Activated T-cell treated with anti-CD3 and anti-CD28 coated beads for 1 hour (primary cell): ENCODE results near the gene TMEM147.

Source experiments
- DNase-seq: peaks from one replicate; pipeline ENCODE4 v3.0.0-alpha.2; 2020; ENCODE audit warnings: low read depth

The TMEM147 gene

DNA sequence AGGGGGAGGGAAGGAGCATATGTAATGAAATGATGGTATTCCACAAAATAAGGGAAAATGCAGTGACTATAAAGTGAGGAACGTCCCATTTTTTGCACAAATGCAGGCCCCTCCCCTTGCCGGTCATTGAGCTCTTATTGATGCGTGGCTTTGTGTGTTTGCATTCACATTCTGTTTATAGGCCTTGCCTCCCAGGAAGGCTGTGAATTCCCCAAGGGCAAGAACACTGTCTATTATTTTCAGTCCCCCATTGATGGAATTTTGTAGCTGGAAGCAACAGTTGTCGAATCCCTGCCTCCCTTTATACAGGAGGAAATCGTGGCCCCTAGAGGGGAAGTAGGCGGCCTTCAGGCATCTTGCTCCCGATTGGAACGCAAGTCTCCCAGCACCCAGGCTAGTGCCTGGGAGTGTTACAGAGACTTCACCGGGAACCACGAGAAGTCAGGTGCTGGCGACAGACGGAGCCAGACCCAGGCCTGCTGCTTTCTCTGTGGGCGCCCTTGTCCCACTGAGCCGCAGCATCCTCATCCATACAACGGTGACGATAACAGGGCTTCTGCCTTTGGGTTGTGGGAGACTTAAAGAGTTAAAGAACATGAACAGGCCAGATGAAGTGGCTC lies 24.2 kb upstream of the TMEM147 start:
- no peak for DNase-seq

GRCh38 chr19:35522745-35523327 lies 22.6 kb upstream of the TMEM147 start:
- DNase-seq, result no peak

DNA sequence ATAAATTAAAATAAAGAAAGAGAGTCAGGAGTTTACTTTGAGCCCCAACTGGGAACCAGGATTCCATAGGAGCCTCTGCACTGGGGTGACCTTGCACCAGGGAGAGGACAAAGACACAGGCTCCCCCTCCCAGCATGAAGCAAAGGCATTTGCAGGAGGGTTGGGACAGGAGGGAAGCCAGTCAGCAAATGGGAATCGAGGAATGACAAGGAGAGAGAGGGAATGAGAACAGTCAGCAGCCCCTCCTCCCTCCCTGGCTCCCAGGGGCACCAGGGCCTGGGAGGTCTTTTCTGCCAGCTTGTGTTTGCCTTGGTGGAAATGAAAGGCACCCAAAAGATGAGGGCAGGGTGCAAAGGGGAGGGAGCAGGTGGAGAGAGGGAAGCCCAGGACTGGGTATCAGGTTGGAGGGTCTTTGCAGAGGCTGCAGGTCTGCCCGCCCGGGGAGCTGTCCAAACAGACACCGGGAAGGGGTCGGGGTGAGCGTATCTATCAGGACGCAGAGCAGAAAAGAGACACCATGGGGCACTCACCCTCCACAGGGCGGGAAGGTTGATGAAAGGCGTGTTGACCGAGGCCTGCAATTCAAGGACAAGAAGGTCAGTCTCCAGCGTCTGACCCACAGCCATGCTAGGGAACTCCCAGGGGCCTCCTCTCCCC lies 21.1 kb upstream of the TMEM147 start:
- no peak for DNase-seq

DNA sequence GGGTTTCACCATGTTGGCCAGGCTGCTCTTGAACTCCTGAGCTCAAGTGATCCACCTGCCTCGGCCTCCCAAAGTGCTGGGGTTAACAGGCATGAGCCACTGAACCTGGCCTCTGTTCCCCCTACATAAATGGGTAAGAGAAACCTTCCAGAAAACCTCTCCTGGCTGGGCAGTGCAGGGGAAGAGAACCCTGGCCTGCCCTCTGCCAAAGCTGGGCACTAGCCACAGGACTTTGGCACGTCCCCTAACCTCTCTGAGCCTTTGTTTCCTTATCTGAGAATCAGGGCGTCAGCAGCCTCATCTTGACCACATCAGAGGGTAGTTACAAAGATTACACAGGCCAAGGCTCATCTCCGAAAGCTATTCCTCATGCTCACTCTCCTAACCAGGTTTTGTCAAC lies 19.6 kb upstream of the TMEM147 start:
- DNase-seq, result no peak

DNA sequence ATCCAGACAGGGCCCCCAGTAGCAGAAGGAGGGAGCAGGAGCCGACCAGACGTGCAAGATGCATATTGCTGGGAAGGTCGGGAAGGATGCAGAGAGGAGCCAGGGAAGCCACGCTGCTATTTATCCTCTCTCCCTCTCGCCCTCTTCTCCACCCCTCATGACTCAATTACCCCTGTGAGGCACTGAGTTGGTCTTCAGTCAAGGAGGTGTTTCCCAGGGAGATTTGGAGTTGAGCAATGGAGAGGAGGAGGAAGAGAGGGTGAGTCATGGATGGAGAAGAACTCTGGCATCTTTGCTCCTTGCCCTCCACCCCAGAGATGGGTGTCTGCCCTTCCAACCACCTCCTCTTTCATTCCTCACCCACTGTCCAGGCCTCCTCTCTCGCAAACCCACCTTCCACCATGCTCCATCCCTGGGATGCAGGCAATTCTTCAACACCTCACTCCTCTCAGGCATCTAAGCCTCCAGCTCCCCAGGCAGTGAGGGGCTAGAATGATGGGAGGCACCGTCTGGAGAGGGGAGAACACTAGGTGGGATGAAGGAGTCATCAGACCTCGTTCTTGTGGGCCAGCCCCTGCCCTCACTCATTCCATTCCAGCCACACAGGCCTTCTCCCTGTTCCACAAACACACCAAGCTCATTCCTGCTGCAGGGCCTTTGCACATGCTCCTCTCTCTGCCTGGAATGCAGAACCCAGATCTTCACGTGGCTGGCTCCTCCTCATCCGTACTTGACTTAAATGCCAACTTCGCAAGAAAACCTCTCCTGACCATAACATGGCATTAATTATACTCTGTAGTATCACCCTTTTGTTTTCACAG lies 17.0 kb upstream of the TMEM147 start, which contains the start of gene SBSN:
SBSN (minus strand) TSS at position 94 of the 821 bp plus-strand sequence; CDS start at position 64, 30 bp downstream.
- no peak for DNase-seq

GRCh38 chr19:35529241-35530218 lies 15.9 kb upstream of the TMEM147 start:
- no peak for DNase-seq

GRCh38 chr19:35531291-35531690 lies 14.1 kb upstream of the TMEM147 start:
- DNase-seq, result no peak

DNA sequence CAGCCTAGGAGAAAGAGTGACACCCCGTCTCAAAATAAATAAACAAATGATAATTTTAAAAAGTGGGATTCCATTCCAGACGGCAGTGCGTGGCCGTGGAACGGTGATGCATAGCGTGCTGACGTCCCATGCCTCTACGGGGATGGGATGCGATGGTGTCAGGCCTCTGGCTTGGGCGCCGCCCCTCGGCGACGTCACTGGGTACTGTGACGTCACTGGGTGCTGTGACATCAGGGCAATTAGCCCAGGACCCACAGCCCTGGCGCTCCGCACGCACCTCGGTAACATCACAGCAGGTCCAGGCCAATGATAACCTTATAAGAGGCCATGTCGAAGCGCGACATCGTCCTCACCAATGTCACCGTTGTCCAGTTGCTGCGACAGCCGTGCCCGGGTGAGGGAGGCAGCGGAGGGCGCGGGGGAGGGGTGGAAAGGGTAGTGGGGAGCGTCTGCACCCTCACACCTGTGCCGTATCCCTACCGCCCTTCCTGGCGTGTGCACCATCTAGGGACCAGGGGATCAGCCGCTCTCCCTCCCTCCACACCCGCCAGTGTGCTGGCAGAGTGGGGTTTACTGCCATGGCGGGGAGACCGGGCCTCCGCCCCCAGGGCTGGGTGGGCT lies 12.1 kb upstream of the TMEM147 start, which contains the start of gene GAPDHS:
GAPDHS (plus strand) TSS at position 256 of the 621 bp plus-strand sequence; CDS start at position 328, 72 bp downstream.
- DNase-seq, result no peak

GRCh38 chr19:35533822-35534392 lies 11.5 kb upstream of the TMEM147 start:
- DNase-seq, result peak; percentile 31

GRCh38 chr19:35534803-35535480 lies 10.5 kb upstream of the TMEM147 start:
- DNase-seq, result no peak

- no peak for DNase-seq
Observed at GRCh38 chr19:35539314-35539713, 6.1 kb upstream of the TMEM147 start.

DNA sequence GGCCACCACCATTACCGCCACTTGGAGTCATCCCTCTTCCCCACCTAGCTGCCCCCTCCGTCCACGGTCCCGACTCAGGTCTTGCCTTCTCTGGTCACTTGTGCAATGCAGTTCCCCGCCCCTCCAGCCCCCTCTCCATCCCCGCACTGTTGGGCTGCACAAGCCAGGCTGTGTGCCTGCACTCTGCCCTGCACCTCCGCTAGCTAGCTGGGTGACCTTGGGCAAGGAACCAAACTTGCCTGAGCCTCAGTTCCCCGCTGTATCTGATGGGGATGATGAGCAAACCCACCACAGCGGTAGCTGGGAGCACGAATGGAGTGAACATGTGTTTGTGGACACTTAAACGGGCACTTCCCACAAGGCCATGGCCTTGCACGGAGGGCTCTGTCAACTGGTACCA lies 5.6 kb upstream of the TMEM147 start:
- DNase-seq, result no peak

- no peak for DNase-seq
Observed at GRCh38 chr19:35540356-35540927, 5.0 kb upstream of the TMEM147 start.

GRCh38 chr19:35542209-35542608 lies 3.2 kb upstream of the TMEM147 start:
- DNase-seq, result no peak

DNA sequence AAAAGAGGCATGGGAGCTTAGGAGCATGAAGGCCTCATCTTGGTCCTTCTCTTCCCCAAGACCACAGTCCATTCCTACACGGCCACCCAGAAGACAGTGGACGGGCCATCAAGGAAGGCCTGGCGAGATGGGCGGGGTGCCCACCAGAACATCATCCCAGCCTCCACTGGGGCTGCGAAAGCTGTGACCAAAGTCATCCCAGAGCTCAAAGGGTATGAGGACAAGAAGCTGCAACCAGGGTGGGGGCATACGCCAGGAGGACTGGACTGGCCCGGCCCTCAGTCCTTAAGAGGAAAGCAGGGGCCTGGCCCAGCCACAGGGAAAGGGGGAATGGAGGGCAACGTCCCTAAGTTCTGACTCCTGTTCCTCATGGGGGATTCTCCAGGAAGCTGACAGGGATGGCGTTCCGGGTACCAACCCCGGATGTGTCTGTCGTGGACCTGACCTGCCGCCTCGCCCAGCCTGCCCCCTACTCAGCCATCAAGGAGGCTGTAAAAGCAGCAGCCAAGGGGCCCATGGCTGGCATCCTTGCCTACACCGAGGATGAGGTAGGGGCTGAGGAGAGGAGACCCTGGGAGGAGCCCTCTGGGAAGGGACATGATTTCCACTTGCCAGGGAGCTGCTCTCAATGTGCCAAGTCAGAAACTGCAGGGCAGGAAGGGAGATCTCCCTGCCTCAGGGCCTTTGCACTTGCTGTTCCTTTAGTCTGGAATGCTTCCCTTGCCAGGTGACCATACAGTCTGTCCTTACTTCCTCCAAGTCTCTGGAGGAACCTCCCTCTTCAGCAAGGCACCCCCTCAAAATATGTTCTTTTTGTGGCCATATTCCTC lies 1.9 kb upstream of the TMEM147 start:
- DNase-seq, result no peak

DNA sequence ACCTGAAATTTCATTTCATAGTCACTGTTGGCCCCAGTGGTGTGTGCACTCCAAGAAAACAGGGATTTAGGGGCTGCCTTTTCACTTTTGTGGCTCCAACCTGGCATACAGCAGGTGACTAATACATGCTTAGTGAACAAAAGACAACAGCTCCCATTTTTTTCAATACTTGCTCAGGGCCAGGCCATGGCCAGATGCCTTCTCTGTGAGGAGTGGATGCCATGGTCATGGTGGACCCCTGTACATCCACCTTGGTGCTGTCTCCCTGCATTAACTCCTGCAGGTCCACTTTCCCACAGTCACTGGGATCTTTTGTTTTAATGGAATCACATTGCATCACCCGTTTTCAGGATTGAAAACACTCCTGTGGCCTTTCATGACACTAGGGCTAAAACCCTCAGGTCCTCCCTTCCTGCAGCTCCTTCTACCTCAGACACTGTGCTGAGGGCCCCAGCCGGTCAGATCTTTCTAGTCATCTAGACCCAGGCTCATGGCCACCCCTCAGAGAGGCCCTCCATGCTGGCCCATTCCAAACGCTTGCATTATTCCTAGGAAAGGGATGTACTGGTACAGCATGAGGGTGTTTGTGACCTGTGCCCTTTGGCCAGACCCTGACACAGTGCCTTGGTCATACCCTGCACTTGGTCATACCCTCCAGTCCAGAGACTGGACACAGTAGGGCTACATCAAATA lies 1.2 kb upstream of the TMEM147 start:
- no peak for DNase-seq

DNA sequence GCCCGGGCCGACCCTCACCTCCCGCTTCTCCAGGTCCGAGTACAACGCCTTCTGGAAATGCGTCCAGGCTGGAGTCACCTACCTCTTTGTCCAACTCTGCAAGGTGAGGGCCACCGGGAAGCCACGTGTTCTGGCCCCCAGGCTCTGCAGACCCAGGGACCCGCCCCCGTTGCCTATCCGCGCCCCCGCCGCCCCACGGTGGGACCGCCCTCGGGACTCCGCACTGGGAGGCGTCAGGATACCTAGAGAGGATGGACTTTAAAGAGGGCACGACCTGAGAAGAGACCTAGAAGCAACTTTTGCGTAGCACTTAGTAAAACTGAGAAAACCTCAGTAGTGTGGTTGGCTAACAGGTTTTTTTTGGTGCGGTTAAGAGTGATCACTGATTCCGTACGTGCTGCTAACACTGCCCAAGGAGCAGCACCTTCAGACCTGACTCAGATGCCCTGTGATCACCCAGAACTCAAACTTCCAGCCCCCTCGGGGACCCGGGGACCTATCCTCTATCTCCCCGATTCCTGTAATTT lies 492 bp downstream of the TMEM147 start:
- DNase-seq, result peak; percentile 12

GRCh38 chr19:35546532-35546931 lies 1.1 kb downstream of the TMEM147 start:
- no peak for DNase-seq
